Stimulated activated CD4-positive, alpha-beta T cell treated with anti-CD3 and anti-CD28 coated beads, Interleukin-2, amount 100 ng/mL, for 24 hours (primary cell): ENCODE measurements around the gene ZNF512B.
"Not testable (repeated sequence)": the region's sequence is repeated elsewhere in the genome, so short reads cannot be mapped to it uniquely, and the experiment has no call there.

Experiments
- DNase-seq, 2 donors: peaks; one replicate each; pipeline ENCODE4 v3.0.0-alpha.2; 2020

Gene ZNF512B

GRCh38 chr20:63932606-63933160 is 37.0 kb downstream of the ZNF512B start:
- no peak for DNase-seq

- no peak for DNase-seq
Measured at GRCh38 chr20:63931735-63932134, 38.0 kb downstream of the ZNF512B start.

GRCh38 chr20:63930971-63931553 is 38.7 kb downstream of the ZNF512B start:
- DNase-seq: no peak

- DNase-seq: not testable (repeated sequence)
Measured at GRCh38 chr20:63929473-63929883, 40.3 kb downstream of the ZNF512B start.

GRCh38 chr20:63929071-63929470 is 40.7 kb downstream of the ZNF512B start:
- no peak for DNase-seq

GRCh38 chr20:63926298-63926697 is 43.4 kb downstream of the ZNF512B start:
- DNase-seq: no peak

- no peak for DNase-seq
Measured at GRCh38 chr20:63924241-63924640, 45.5 kb downstream of the ZNF512B start.

GRCh38 chr20:63923651-63924050 is 46.1 kb downstream of the ZNF512B start:
- no peak for DNase-seq

- no peak for DNase-seq
Measured at GRCh38 chr20:63920226-63920625, 49.5 kb downstream of the ZNF512B start.

- DNase-seq: no peak
Measured at GRCh38 chr20:63919130-63919529, 50.6 kb downstream of the ZNF512B start.

GRCh38 chr20:63917811-63918210 is 51.9 kb downstream of the ZNF512B start:
- peak in 1 of 2 donors; percentile 19 for DNase-seq

GRCh38 chr20:63916371-63916939 is 53.3 kb downstream of the ZNF512B start:
- not testable (repeated sequence) for DNase-seq

- DNase-seq: no peak
Measured at GRCh38 chr20:63915471-63915870, 54.3 kb downstream of the ZNF512B start.

GRCh38 chr20:63913768-63914167 is 56.0 kb downstream of the ZNF512B start:
- no peak for DNase-seq

- no peak for DNase-seq
Measured at GRCh38 chr20:63911176-63911575, 58.6 kb downstream of the ZNF512B start.

GRCh38 chr20:63908008-63908682 is 61.6 kb downstream of the ZNF512B start:
- no peak for DNase-seq
